BJ (cell line): Measurements from ENCODE around the gene ABLIM1. TPM values are rescaled to one million over a fixed set of nuclear protein-coding genes. Genes with fewer than 3 reads are reported as not detected.

Experiments used
- CTCF ChIA-PET: fragments of 350-600 bp; formaldehyde crosslinking; extraction: SDS; loops from one replicate; lab custom pipeline; 2021; ENCODE audit warnings: antibody characterized with exemption, inconsistent platforms; lab: Yijun Ruan, JAX
- POLR2A ChIA-PET: fragments of 300-600 bp; sonication (Branson Sonifier 250); formaldehyde crosslinking; extraction: SDS; loops from one replicate; lab custom pipeline; 2021; ENCODE audit warnings: antibody characterized with exemption; lab: Charles Lee
- DNase-seq: peaks from one replicate; pipeline ENCODE4 v3.0.0-alpha.2; 2011; ENCODE audit warnings: low read depth
- H3K27me3 ChIP-seq: 2 replicates; pipeline ENCODE4 v1.6.0; 2011; ENCODE audit warnings: low read length; ENCODE audit not compliant: control insufficient read depth, insufficient read depth
- H3K36me3 ChIP-seq: 2 replicates; pipeline ENCODE4 v1.5.1; 2011; ENCODE audit warnings: low read length; ENCODE audit not compliant: control insufficient read depth, insufficient read depth
- H3K4me3 ChIP-seq: 2 replicates; pipeline ENCODE4 v1.5.1; 2011; ENCODE audit warnings: low read depth, mild to moderate bottlenecking, control low read depth, low read length
- CTCF ChIP-seq: IDR thresholded peaks from 2 replicates; pipeline ENCODE4 v1.5.1; 2011; ENCODE audit warnings: low read depth, mild to moderate bottlenecking, control low read depth, inconsistent platforms, low read length, moderate library complexity; ENCODE audit not compliant: insufficient read depth
- polyA plus RNA-seq: library from polyadenylated mRNA; depleted of rRNA; stranded (reverse); fragments of >200 nt; gene quantifications from 2 replicates; pipeline ENCODE4 v1.2.3, GENCODE V29; 2011

ABLIM1 gene
- polyA plus RNA-seq, 1 experiment = 14.4 TPM

- no peak for DNase-seq
- POLR2A ChIA-PET = interaction anchor here (0.6 kb wide), 1 partner anchor 230 kb away, joined by 3 read pairs; no protein-coding TSS in a partner anchor
- Histone ChIP-seq H3K36me3 (no peaks in the 10 kb centered on the region), H3K4me3 (no peak overlapping the region), H3K27me3 (no peaks in the 10 kb centered on the region)
- no peak for TF ChIP-seq CTCF
- CTCF ChIA-PET = interaction anchor here (0.8 kb wide), 1 partner anchor 11 kb away, joined by 3 read pairs; no protein-coding TSS in a partner anchor
Observed at GRCh38 chr10:114623155-114623554, 34.9 kb downstream of the ABLIM1 start.

DNA sequence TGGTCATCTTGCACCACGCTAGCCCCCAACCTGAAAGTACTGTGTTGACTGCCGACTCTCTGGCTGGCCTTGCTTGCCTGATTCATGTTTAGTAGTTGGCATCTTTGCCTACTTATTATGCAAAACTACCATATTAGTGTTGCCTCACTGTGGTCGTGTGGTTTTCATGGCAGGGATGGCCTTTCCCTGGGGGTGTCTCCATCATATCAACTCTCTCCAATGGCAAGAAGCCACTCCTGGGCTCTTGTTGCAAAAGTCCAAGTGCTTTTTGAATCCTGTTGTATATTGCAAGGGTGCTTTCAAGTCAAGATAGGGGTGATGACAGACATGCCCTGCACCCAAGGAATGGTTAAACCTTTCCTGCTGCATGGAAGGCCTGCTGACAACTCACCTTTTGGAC, 39.4 kb downstream of the ABLIM1 start:
- TF ChIP-seq CTCF = no peak
- H3K27me3 ChIP-seq = no peaks in the 10 kb centered on the region
- no peak overlapping the region for H3K4me3 ChIP-seq
- DNase-seq = no peak
- no peaks in the 10 kb centered on the region for H3K36me3 ChIP-seq
- POLR2A ChIA-PET = no interaction called here
- CTCF ChIA-PET = interaction anchor here (0.9 kb wide), 1 partner anchor 203 kb away, joined by 3 read pairs; the partner anchor contains the start of gene FHIP2A

DNA sequence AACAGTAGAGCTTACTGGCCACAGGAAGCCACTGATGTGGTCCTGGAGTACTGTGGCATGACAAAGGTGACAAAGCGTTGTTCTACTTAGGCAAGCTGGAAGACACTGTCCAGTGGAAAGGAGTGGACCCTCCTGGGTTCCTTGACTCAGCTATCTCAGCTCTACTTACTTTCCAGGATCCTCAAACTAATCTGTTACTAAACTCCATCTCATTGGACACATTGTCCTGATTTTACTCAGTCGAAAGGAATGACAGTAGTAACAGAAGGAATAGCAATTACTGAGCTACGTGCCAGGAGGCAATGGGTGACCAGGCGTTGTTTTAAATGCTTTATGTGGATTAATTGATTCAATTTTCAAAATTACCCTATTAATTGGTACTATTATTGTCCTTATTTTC, 41.6 kb downstream of the ABLIM1 start:
- ChIA-PET CTCF (interaction anchor here (1.1 kb wide), 2 partner anchors 14 to 16 kb away, joined by 3 read pairs; no protein-coding TSS in a partner anchor), POLR2A (interaction anchor here (0.6 kb wide), 1 partner anchor 127 kb away, joined by 4 read pairs; no protein-coding TSS in a partner anchor)
- H3K36me3 ChIP-seq = no peaks in the 10 kb centered on the region
- H3K4me3 ChIP-seq = no peak overlapping the region
- no peak for DNase-seq
- no peaks in the 10 kb centered on the region for H3K27me3 ChIP-seq
- no peak for TF ChIP-seq CTCF

DNA sequence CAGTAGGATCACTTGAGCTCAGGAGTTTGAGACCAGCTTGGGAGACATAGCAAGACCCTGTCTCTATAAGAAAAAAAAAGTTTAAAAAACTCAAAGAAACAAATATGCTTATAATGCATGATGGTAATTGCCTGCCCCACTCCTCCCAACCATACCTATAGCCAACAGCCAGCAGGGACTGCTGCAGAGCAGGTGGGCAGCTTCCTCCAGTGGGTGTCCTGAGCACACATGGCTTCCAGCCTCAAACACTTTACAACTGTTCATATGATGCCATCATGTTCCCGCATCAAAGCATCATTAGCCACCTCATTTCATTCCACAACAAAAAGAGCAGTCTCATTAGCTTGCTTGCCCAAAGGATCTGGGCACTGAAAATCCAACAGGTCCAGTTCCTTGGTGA, 42.0 kb downstream of the ABLIM1 start:
- Histone ChIP-seq H3K4me3 (no peak overlapping the region), H3K36me3 (no peaks in the 10 kb centered on the region), H3K27me3 (no peaks in the 10 kb centered on the region)
- TF ChIP-seq CTCF = no peak
- CTCF ChIA-PET = interaction anchor here (1.1 to 1.3 kb wide), 2 partner anchors 11 to 15 kb away, joined by 3 read pairs; no protein-coding TSS in a partner anchor
- POLR2A ChIA-PET = interaction anchor here (0.6 kb wide), 1 partner anchor 127 kb away, joined by 4 read pairs; no protein-coding TSS in a partner anchor
- DNase-seq = no peak

- CTCF ChIA-PET = interaction anchor here (1.3 kb wide), 1 partner anchor 12 kb away, joined by 3 read pairs; no protein-coding TSS in a partner anchor
- Histone ChIP-seq H3K4me3 (no peak overlapping the region), H3K27me3 (no peaks in the 10 kb centered on the region), H3K36me3 (no peaks in the 10 kb centered on the region)
- no peak for TF ChIP-seq CTCF
- DNase-seq = no peak
- POLR2A ChIA-PET = no interaction called here
Observed at GRCh38 chr10:114615600-114616007, 42.5 kb downstream of the ABLIM1 start.
